K562 (cell line): ENCODE data around the gene ABHD18. TPM values are rescaled to one million over a fixed set of nuclear protein-coding genes. Genes with fewer than 3 reads are reported as not detected.

Experiments used
- ATF2 ChIP-seq: sonication (generic); formaldehyde crosslinking; IDR thresholded peaks from 2 replicates; pipeline ENCODE4 v1.8.1; 2022; ENCODE audit warnings: missing genetic modification reagents
- ESRRB ChIP-seq: fragments of 250-450 bp; sonication (Bioruptor Pico); IDR thresholded peaks from 2 replicates; pipeline ENCODE4 v1.5.0; 2020; ENCODE audit warnings: mild to moderate bottlenecking, moderate library complexity, borderline replicate concordance
- POLR3G ChIP-seq: IDR thresholded peaks from 2 replicates; pipeline ENCODE4 v1.6.1; 2011; ENCODE audit not compliant: insufficient read length, insufficient replicate concordance; ENCODE audit errors: extremely low read depth
- SRSF3 ChIP-seq: fragments of 200-400 bp; formaldehyde crosslinking; IDR thresholded peaks from 2 replicates; pipeline ENCODE4 v1.6.1; 2016; ENCODE audit warnings: mild to moderate bottlenecking, low read length, moderate library complexity; ENCODE audit not compliant: insufficient read depth
- ZBTB9 ChIP-seq: fragments of 450-650 bp; formaldehyde crosslinking; IDR thresholded peaks from 2 replicates; pipeline ENCODE4 v1.4.0; 2020; ENCODE audit warnings: mild to moderate bottlenecking, moderate library complexity
- ZNF124 ChIP-seq: sonication (generic); formaldehyde crosslinking; IDR thresholded peaks from 2 replicates; pipeline ENCODE4 v1.8.1; 2022; ENCODE audit warnings: missing genetic modification reagents
- ZNF583 ChIP-seq: fragments of 250-450 bp; sonication (Bioruptor Pico); IDR thresholded peaks from 2 replicates; pipeline ENCODE4 v1.4.0; 2020
- polyA plus RNA-seq, 8 experiments: library from polyadenylated mRNA; depleted of rRNA in 4 of 8; stranded (reverse) in 5 of 8; unstranded in 3 of 8; fragments of >200 nt; fragmentation: Nextera tagmentation in 2 of 8; fragmentation: Illumina TruSeq in 1 of 8; extraction: Ambion mirVana in 2 of 8; extraction: Trizol in 1 of 8; gene quantifications; 2 replicates each; pipeline versions ENCODE4 v1.2.1 to v1.2.3, GENCODE V29; 2011 to 2014; ENCODE audit warnings: inconsistent platforms in 1 of 8, missing spikeins in 1 of 8
- total RNA-seq, 7 experiments: library from RNA; depleted of rRNA in 6 of 7; stranded (reverse); fragments of >200 nt in 6 of 7; fragmentation: Illumina TruSeq in 2 of 7; extraction: Trizol in 2 of 7; gene quantifications; 2 replicates each; pipeline versions ENCODE4 v1.2.1 to v1.2.3, GENCODE V29; 2011 to 2021; ENCODE audit warnings: low replicate concordance in 1 of 7
- TF ChIP-seq, protein P1 (sequence below): sonication (generic); formaldehyde crosslinking; IDR thresholded peaks from 2 replicates; pipeline ENCODE4 v1.8.1; 2023; ENCODE audit warnings: mild to moderate bottlenecking, missing genetic modification reagents

Gene ABHD18
- total and polyA plus RNA-seq, 9 of the 15 experiments (the other 6 are each of a cell fraction or from before 2014, with no cell fraction given), result 6.1 to 25.0 (median 16.0) TPM

DNA sequence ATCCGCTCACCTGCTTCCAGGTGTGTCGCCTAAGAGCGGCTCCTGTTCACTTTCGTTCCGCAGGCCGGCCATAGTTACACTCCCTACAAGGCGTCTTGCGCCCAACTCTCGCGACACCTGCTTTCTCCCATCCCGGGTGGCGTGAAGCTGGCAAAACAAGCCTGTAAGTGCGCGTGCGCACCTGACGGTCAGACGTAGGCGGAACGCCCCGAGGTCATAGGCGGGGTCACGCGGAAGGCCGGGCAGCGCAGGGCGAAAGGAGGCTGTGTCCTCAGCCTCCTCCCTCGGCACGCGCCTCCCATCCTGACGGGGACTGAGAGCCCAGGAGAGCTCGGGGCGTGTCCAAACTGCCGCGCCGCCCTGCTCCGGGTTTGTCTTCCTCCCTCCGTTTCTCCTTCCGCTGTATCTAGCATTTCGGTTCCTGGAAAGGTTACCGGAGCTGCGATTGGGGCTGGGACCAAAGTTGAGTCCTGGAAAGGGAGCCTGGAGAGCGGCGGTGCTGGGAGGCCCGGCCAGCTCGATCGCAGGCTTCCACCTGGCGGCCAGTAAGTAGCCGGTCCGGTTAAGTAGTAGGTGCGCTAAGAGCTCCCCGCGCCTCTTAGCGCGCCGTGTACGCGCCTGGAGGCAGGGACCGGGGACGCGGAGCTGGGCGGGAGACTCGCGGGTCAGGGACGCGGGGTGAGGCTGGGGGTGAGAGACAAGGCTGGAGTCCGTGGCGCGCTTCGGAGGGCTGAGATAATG, at the start of gene ABHD18, which contains the start of gene MFSD8 (continued):
- no peak for TF ChIP-seq POLR3G
- TF ChIP-seq, protein P1, sequence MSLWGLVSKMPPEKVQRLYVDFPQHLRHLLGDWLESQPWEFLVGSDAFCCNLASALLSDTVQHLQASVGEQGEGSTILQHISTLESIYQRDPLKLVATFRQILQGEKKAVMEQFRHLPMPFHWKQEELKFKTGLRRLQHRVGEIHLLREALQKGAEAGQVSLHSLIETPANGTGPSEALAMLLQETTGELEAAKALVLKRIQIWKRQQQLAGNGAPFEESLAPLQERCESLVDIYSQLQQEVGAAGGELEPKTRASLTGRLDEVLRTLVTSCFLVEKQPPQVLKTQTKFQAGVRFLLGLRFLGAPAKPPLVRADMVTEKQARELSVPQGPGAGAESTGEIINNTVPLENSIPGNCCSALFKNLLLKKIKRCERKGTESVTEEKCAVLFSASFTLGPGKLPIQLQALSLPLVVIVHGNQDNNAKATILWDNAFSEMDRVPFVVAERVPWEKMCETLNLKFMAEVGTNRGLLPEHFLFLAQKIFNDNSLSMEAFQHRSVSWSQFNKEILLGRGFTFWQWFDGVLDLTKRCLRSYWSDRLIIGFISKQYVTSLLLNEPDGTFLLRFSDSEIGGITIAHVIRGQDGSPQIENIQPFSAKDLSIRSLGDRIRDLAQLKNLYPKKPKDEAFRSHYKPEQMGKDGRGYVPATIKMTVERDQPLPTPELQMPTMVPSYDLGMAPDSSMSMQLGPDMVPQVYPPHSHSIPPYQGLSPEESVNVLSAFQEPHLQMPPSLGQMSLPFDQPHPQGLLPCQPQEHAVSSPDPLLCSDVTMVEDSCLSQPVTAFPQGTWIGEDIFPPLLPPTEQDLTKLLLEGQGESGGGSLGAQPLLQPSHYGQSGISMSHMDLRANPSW (CRISPR knock-in tag), result no peak
- no peak for TF ChIP-seq SRSF3
- no peak for TF ChIP-seq ZNF124 (CRISPR knock-in tag)
- no peak for TF ChIP-seq ATF2
- TF ChIP-seq ZNF583, result 0 out of 2 replicates have a peak, but pooled peaks have one; percentile 20
- no peak for TF ChIP-seq ESRRB
- TF ChIP-seq ZBTB9 (CRISPR knock-in tag), result 0 out of 2 replicates have a peak, but pooled peaks have one; percentile 43
